Embryonic facial prominence (tissue), 1 donor: ENCODE data around the gene POU2F3.

Experiments used
- DNase-seq: peaks from one replicate; pipeline ENCODE4 v3.0.0-alpha.2; 2016; ENCODE audit errors: extremely low spot score

The POU2F3 gene

DNA sequence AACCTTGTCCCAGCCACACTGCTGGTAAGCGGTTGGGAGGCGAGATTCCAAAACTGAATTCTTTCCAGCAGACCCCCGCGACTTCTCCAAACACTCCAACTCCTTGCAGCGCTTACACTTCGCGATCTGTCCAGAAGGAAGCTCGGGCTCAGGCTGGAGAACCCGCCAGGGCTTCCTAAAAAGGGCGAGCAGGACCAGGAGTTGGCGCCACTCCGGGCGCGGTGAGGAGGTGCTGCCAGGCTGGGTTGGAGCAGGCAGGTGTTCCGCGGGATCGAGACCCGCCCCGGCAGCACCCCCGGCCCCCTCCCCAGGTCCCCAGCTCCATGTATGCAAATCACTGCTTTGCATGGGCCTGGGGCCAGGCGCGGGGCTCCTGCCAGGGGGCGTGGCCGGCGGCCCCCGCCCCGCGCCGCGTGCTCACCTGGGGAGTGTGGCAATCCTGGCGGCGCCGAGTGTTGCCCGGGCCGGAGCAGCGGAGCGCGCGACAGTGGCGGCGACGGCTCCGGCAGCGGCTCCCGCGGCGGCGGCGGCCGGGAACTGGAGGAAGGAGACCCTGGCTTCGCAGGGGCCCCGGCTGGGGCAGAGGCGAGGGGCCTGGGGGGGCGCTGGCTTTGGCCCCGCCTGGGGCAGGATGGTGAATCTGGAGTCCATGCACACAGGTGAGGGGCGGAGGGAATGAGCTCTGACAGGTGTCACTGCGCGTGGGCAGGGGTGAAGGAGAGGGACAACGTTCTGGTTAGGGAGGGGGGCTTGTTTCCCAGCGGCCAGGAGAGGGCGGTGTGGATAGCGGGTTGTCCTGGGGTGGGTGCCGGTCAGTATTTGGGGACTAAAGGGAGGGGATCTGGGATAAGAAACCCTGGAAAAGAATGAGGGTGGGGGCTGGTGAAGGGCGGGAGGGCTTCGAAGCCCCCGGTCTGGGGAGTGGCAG lies at the start of gene POU2F3:
POU2F3 (plus strand) TSS at position 428 of the 928 bp plus-strand sequence; CDS start at position 632, 204 bp downstream.
- DNase-seq: no peak

DNA sequence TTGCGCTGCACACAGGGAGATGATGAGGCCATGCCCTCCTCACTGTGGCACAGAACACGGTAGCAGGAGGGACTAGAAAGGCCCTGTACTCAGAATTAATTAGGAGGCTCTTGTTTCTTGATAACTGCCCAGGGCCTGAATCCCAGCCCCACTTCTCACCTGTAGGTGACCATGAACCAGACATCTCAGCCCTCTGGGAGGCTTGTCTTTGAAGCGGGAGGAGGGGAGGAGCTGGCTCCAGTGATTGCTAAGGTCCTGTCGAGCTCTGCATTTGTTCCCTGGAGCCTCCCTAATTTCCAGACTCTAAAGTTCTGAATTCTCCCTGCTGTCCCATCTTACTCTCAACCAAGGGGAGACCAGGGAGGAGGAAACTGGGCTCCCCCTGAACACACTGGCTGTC lies 48.9 kb upstream of the POU2F3 start:
- DNase-seq: no peak

DNA sequence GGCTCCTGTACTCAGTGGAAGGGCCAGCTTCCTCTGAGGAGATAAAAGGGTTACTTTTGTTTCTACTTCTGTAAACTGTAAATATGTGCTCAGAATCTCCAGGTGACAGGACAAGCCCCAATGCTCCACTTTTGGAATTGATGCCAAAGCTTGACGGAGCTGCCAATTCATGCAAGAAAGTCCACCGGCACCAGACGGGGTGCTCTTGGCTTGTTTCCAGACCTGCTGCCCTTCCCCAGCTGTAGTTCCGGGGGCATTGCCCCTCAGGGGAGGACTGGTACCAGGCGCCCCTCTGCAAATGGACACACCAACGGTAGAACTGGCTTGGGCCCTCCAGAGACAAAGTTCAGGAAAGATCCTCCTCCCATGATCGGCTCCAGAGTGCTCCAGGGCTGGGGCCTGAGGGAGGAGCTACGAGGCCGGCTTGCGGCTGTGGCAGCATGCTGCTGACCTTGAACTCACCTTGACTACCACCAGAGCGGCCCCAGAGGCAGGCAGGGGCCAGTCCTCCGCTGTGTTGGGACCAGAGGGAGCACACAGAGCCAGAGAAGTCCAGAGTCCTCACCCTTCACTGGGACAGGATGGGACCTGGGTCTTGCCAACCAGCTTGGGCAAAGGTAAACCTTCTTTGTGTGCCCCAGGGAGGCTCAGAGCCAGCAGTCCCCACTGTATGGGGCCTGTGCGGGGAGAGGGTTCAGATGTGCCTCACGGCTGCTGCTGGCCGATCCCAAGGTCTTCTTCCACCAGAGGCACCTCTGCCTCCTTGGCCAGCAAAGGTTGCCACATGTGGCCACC lies 46.9 kb upstream of the POU2F3 start:
- DNase-seq: no peak

DNA sequence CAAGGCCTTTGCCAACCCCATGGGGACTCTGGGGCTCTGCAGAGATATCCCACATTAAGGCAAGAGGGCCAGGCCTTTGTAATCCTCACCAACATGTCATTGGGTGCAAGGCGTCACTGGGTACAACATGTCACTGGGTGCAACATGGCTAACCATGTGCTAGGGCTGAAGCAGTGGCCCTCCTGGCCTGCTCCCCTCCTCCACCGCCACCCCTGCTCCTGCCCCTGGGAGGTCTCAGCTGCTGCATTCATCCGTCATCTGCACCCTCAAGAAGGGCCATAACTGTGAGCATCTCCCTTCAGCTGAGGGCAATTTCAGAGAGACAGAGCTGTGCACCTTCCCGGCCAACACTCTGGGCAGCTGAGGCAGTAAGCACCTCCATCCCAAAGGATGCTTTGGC lies 45.8 kb upstream of the POU2F3 start:
- DNase-seq: no peak

DNA sequence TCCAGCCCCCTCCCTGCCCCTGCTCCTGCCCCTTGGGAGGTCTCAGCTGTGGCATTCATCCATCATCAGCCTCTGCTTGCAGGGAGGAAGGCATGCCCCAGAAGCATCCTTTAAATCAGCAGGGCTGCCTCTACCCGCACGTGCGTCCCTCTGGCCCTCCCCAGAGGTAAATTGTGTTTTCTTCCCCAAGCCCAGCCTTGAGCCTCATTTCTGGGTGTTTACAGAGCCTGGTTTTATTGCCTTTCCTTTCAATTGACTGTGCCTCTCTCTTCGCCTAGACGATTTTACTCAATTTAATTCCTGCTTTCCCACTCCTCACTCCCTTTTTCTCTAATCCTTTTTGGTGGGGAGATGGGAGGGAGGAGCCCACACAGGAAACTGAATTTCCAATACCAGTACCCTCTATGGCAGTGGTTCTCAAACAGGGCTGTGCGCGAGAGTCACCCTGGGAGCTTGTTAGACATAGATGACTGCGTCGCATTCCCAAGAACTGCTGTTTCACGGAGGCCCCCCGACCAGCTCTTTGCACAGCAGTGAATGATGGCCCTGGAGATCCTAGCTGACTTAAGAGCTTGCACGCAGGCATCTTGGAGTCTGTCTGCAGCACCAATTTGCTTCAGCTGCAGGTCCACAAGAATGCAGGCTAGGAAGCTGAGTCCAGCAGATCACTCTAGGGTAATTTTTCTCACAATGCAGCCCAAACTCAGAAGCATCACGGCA lies 44.2 kb upstream of the POU2F3 start:
- DNase-seq: no peak

DNA sequence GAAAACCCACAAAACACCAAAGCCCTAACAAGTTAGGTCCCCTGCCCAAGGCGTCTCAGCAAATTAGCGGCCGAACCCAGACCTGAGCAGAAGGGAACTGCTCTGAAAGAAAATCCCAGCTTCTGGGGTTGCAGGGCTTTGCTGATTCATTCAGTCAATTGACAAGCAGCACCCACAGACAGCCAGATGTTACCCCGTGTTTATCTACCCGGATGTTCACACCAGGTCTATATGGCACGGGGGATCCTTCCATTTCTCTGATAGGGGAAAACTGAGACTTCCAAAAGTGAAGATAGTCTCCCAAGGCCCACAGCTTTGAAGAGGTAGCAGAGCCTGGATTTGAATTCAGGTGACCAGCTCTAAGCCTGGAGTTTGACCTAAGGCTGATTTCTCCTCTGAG lies 43.1 kb upstream of the POU2F3 start:
- DNase-seq: no peak

DNA sequence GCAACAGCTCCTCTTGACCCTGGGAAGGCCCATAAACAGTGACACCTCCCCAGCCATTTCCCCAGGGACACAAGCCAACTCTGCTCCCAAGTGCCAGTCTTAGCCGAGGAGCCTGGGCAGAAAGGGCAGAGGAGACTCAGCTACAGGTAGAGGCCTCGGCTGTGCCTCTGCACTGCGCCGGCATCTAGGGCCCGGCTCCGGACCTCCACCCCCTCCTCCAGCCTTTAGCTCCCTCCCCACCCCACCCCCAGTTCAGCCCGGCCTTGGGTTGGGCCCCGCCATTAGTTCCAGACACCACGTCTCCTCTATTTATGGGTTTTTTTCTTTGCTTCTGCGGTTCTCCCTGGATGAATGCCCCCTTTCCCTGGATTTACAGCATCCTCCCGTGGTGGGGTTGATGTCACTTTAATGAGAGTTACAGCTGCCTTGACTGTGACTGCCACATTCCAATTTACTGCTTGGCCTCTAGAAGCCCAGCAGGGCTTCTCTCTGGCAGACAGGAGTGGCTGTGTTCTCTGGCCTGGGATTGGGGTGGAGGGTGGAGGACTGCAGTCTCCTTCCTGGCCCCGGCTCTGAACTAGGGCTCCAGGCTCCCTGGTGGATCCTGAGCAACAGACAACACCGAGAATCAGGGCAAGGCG lies 42.6 kb upstream of the POU2F3 start:
- DNase-seq: peak; percentile 39

DNA sequence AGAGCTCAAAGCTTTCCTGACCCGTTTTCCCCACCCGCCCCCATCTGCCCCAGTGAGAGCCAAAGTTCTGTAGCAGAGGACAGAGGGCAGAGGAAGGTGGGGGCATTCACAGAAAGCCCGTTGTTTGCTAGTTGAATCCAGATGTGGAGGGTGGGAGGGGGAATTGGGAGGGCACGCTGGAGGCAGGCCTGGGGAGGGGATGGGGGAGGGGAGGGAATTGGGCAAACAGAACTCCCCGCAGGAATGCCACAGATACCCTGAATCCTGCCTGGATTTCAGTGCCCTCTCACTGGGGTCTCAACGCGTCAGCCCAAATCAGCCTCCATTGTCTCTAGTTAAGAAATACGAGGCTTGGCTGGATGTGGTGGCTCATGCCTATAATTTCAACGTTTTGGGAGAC lies 42.0 kb upstream of the POU2F3 start:
- peak; percentile 24 for DNase-seq

DNA sequence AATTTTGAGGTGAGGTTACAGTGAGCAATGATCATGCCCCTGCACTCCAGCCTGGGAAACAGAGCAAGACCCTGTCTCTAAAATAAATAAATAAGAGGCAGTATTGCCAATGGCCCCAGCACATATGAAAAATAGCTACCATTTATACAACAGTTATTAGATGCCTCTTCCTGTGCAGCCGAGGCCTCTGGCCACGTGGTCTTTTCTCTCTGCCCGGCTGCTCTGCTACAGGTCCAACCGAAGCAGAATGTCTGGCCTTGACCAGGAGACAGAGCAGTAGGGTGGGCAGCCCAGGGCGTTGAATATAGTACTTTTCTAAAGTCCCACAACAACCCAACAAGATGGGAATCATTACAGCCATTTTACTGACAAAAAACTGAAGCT lies 41.5 kb upstream of the POU2F3 start:
- DNase-seq: no peak

DNA sequence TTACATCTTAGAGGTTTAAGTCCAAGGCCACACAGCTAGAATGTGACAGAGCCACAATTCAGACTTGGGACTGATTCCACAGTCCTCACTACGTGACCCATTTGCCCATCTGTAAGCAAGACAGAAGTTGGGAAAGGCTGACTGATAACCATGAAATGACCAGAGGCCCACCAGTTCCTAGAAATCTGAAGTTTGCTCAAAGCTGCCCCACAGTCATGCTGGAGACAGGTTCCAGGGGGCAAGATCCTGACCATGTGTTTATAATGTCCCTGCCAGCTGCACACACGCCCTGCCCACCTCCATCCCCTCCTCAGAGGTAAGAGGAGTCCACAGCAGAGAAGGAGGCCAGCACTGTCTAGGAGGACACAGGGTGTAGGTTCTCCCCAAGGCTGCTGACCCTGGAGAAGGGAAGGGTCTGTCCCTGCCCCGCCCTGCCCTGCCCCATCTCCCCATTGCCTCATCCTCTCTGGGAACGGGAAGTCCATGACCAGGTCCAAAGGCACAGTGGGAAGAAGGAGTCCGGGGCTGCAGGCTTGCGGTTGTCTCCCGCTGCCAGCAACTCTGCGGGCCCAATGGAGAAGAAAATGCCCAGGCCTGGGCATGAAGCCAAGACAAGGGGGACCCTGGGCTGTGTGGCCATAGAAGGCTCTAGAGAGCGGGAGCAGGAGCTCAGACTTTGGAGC lies 41.0 kb upstream of the POU2F3 start:
- no peak for DNase-seq

DNA sequence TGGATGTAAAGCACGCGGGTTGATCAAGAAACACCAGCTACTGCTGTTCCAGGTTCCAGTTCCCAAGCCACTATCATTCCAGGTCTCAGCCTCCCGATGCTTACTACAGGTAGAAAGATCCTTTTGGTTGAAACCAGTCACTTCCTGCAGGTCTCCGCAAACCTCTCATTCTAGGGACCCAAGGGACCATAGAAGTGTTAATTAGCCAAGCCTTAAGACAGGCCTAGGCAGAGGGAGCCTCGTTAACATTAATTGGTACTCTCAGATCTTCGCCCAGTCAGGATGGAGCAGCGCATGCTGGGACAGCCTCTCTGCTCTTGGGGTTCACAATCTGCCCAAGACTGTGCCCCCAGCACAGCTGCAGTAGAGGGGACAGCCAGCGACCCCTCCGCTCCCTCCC lies 40.3 kb upstream of the POU2F3 start:
- no peak for DNase-seq

DNA sequence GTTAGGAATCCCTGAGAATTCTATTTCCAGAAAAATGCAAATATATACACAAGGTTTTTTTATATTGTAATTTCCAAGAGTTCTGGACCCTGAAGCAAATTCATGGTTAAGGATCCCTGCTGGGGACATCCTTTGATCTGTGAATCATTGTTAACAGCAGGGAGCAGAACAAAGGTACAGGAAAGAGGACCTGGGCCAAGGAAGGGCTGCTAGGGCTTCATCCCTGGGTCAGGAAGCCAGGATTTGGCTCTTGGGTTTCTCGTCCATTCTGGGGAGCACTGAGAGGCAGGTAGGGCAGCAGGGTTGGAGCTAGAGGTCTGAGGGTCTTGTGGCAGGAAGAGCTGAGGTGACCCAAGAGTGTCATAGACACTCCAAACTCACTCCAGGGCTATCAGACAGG lies 39.3 kb upstream of the POU2F3 start:
- DNase-seq: no peak

DNA sequence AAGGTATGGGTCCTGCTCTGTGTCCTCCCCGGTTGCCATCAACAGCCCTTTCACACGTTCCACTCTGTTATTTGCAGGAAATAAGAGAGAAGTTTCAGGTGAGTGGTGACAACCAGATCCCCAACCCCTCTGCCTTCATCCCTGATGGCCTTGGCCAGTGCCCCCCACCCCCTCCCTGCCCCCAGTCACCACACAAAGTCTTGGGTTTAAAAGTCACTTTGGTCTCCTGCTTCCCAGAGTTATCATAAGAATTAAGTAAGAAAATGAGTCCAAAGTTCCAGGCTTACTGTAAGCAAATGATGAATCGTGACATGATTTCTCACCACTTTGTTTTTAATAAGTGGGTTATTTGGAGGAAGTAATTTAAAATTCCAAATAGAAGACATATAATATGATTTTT lies 38.3 kb upstream of the POU2F3 start:
- DNase-seq: no peak

DNA sequence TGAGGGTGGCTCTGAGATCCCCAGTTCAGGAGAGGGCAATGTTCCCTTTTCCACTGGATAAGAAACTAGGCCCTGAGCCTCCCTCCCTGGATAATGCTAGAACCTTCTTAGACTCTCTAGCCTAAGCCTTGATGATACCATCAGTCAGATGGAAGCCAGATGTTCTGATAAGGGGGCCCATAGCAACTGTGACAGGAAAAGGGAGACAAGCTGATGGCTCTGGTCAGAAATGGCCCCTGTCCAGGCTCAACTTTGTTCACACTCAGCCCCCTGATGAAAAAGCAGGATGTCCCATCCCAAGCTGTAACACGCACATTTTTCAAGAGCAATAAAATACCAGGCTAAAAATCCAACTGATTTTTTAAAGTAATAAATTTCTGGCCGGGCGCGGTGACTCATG lies 36.3 kb upstream of the POU2F3 start:
- DNase-seq: no peak

DNA sequence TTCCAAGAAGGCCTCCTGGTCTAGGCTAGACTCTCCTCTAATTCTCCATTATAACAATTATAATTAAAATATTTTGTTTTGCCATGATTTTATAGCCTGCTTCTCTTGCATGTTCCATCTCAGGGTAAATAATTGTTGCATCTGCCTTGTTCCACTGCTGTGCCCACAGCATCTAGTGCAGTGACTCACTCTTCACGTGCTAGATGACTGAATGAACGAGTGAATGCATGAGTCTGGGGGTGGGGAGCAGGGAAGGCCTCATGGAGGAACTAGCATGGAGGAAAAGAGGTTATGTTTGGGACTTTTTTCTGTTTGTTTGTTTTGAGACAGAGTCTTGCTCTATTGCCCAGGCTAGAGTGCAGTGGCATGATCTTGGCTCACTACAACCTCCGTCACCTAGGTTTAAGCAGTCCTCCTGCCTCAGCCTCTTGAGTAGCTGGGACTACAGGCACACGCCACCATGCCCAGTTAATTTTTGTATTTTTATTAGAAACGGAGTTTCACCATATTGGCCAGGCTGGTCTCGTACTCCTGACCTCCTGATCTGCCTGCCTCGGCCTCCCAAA lies 34.3 kb upstream of the POU2F3 start:
- DNase-seq: no peak

DNA sequence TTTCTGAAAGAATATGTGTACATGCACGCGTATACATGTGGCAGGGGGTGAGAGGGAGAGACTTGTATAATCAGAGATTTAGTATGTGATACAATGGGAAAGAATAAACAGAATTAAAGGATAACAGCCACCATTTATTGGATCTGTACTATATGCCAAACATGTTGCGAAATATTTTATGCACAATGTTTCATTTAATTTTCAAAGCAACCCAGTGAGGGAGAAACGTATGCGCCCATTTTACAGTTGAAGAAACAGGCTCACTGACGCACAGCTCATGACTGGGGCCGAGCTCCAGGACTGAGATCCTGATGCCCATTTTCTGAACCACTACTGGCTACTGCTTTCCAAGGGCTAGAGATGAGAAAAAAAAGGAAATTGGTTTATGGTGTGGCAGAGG lies 32.4 kb upstream of the POU2F3 start:
- no peak for DNase-seq

DNA sequence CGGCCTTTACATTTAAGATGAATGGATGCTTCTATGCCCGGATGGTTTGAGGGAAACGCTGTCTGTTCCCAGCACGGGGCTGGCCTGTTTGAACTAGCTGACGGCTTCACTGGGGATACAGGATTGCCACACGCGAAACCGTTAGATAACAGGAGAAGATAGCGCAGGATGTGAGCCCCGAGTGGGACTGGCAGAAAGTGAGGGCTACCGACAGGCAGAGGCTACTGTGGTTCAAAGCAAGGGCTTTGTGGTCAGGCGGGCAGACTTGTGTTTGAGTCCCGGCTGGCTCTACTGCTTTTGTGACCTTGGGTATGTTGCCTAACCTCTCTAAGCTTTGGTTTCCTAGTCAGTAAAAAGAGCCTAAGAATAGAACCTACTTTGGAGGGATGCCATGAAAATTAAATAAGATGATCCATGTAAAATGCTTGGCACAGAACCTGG lies 31.9 kb upstream of the POU2F3 start:
- DNase-seq: no peak

DNA sequence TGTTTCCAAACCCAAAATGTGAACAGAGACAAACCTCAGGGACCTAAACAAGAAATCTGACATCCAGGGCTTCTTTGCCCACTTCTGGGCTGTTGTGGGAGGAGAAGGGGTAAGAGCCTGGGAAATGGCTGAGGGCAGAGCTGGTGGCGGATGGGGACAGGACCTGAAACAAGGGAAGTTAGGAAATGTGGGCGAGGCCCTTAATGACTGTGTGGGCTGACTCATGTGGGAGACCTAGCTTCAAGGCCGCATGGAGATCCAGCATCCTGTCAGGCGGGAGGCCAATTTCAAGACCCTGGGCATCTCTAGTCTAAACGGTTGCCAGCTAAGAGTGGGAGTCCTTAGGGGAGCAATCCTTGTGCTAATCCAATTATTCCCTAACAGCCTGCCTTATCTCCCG lies 31.2 kb upstream of the POU2F3 start:
- no peak for DNase-seq

DNA sequence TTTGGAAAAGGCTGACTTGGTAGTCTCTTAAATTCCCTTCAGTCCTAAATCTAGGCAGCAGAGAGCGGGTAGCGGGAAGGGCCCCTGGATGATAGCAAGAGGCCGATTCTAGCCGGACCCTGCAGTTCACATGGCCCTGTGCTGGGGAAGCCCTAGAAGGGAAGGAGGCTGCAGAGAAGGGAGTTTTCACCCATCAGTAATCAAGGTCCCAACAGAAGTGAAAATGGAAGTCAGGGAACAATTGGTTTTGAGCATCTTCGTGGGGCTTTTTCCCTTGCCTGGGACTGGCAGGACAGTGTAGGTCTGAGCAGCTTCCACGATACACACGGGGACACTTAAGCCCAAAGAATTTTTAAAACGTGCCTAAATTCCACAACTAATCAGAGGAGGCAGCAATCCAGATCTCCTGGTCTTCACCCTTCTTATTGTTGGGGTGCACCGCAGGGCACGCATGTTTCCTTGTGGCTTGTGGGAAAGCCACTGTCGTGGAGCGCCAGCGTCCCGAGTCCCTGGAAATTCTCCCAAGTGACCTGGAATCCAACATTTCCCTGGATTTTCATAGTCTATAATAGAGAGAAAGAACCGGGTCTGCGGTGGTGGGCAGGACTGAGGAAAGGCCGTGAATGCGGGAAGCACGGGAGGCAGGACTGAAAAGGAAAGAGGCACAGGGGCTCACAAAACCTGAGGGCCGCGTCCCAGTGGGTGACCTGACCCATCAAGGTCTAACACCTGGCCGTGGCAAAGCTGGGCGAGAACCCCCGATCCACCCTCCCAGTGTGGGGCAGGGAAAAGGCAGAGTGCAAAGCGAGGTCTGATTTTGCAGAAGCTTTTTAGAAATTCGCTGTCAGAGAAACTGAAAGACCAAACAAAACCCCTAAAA lies 30.0 kb upstream of the POU2F3 start:
- DNase-seq: no peak
